Hepatocyte (in vitro differentiated cells): ENCODE data around the gene GTPBP4. TPM values are rescaled to one million over a fixed set of nuclear protein-coding genes. Genes with fewer than 3 reads are reported as not detected.

ENCODE experiments used
- DNase-seq: peaks from one replicate; pipeline ENCODE4 v3.0.0-alpha.2; 2016; ENCODE audit warnings: low spot score
- H2AFZ ChIP-seq: fragments of 200-600 bp; sonication (generic); 2 replicates; pipeline ENCODE4 v1.6.0; 2016; ENCODE audit warnings: antibody characterized with exemption, mild to moderate bottlenecking
- H3K27ac ChIP-seq: fragments of 200-600 bp; sonication (generic); 2 replicates; pipeline ENCODE4 v1.5.1; 2016; ENCODE audit warnings: mild to moderate bottlenecking
- H3K27me3 ChIP-seq: fragments of 200-600 bp; sonication (generic); 2 replicates; pipeline ENCODE4 v1.6.1; 2016
- H3K36me3 ChIP-seq: fragments of 200-600 bp; sonication (generic); replicated peaks from 2 replicates; pipeline ENCODE4 v1.5.1; 2016; ENCODE audit warnings: low read depth; ENCODE audit not compliant: insufficient read depth
- H3K4me1 ChIP-seq: fragments of 200-600 bp; sonication (generic); 2 replicates; pipeline ENCODE4 v1.5.1; 2016; ENCODE audit warnings: mild to moderate bottlenecking, moderate library complexity; ENCODE audit not compliant: insufficient read depth
- H3K4me2 ChIP-seq: fragments of 200-600 bp; sonication (generic); 2 replicates; pipeline ENCODE4 v1.6.0; 2016
- H3K4me3 ChIP-seq: fragments of 200-600 bp; sonication (generic); 2 replicates; pipeline ENCODE4 v1.5.1; 2016; ENCODE audit warnings: mild to moderate bottlenecking
- H3K79me2 ChIP-seq: fragments of 200-600 bp; sonication (generic); 2 replicates; pipeline ENCODE4 v1.6.0; 2017; ENCODE audit warnings: mild to moderate bottlenecking
- H3K9me2 ChIP-seq: fragments of 200-600 bp; sonication (generic); replicated peaks from 2 replicates; pipeline ENCODE4 v1.6.0; 2017; ENCODE audit warnings: mild to moderate bottlenecking; ENCODE audit not compliant: insufficient read depth
- H3K9me3 ChIP-seq: fragments of 200-600 bp; sonication (generic); 2 replicates; pipeline ENCODE4 v1.5.1; 2016; ENCODE audit warnings: low read depth, mild to moderate bottlenecking
- H4K20me1 ChIP-seq: fragments of 200-600 bp; sonication (generic); 2 replicates; pipeline ENCODE4 v1.6.0; 2016; ENCODE audit warnings: mild to moderate bottlenecking; ENCODE audit not compliant: insufficient read depth, poor library complexity, severe bottlenecking
- CTCF ChIP-seq: fragments of 200-600 bp; sonication (generic); IDR thresholded peaks from 2 replicates; pipeline ENCODE4 v1.5.1; 2016; ENCODE audit warnings: antibody characterized with exemption, mild to moderate bottlenecking; ENCODE audit not compliant: poor library complexity
- EZH2 ChIP-seq: fragments of 200-600 bp; sonication (generic); IDR thresholded peaks from 2 replicates; pipeline ENCODE4 v1.6.1; 2016; ENCODE audit warnings: antibody characterized with exemption, mild to moderate bottlenecking, borderline replicate concordance
- EZH2phosphoT487 ChIP-seq: fragments of 200-600 bp; sonication (generic); IDR thresholded peaks from one replicate; pipeline ENCODE4 v1.6.1; 2018; ENCODE audit warnings: antibody characterized with exemption, mild to moderate bottlenecking, low read depth, moderate library complexity; ENCODE audit not compliant: unreplicated experiment, severe bottlenecking
- WGBS: methylation state at CpG from one replicate; pipeline ENCODE4 v1.1.6; 2016; ENCODE audit warnings: low lambda C conversion rate; ENCODE audit errors: missing lambda C conversion rate; 5-methylcytosine and 5-hydroxymethylcytosine counted together
- polyA plus RNA-seq: library from polyadenylated mRNA; unstranded; fragments of >200 nt; fragmentation: Nextera tagmentation; extraction: Ambion mirVana; gene quantifications from 2 replicates; pipeline ENCODE4 v1.2.1, GENCODE V29; 2016
- total RNA-seq: library from RNA; depleted of rRNA; stranded (reverse); fragments of >200 nt; gene quantifications from 2 replicates; pipeline ENCODE4 v1.2.3, GENCODE V29; 2014

Gene GTPBP4
- total and polyA plus RNA-seq, 2 experiments from 2014 or later: 34.2 to 55.5 TPM

GRCh38 chr10:962342-962741 is 25.9 kb upstream of the GTPBP4 start:
- Histone ChIP-seq H3K4me2 (no peak overlapping the region), H3K27me3 (no peaks in the 10 kb centered on the region), H3K79me2 (no peaks in the 10 kb centered on the region), H3K4me3 (no peak overlapping the region), H3K4me1 (no peaks in the 10 kb centered on the region), H3K9me2 (no peaks in the 10 kb centered on the region), H3K27ac (no peak overlapping the region), H4K20me1 (no peaks in the 10 kb centered on the region), H3K9me3 (no peaks in the 10 kb centered on the region), H2AFZ (no peak overlapping the region), H3K36me3 (no peaks in the 10 kb centered on the region)
- DNase-seq: no peak
- no peak for TF ChIP-seq EZH2phosphoT487
- TF ChIP-seq CTCF: no peak
- no peak for TF ChIP-seq EZH2
- 96% methylated on average over 3 of the region's 3 CpGs for WGBS

- Histone ChIP-seq H3K4me1 (no peaks in the 10 kb centered on the region), H3K27me3 (no peaks in the 10 kb centered on the region), H3K36me3 (no peaks in the 10 kb centered on the region), H3K4me2 (no peak overlapping the region), H3K9me2 (no peaks in the 10 kb centered on the region), H3K79me2 (no peaks in the 10 kb centered on the region), H2AFZ (no peak overlapping the region), H3K9me3 (no peaks in the 10 kb centered on the region), H4K20me1 (no peaks in the 10 kb centered on the region), H3K4me3 (no peak overlapping the region), H3K27ac (no peak overlapping the region)
- no peak for TF ChIP-seq EZH2
- TF ChIP-seq EZH2phosphoT487: no peak
- TF ChIP-seq CTCF: no peak
- 90% methylated on average over 5 of the region's 5 CpGs for WGBS
- no peak for DNase-seq
Measured at GRCh38 chr10:963186-963585, 25.0 kb upstream of the GTPBP4 start.

GRCh38 chr10:963655-964054 is 24.6 kb upstream of the GTPBP4 start:
- H3K27me3 ChIP-seq: no peaks in the 10 kb centered on the region
- no peak for TF ChIP-seq EZH2
- no peak for TF ChIP-seq CTCF
- no peak for TF ChIP-seq EZH2phosphoT487
- no peaks in the 10 kb centered on the region for H3K9me3 ChIP-seq
- no peaks in the 10 kb centered on the region for H3K79me2 ChIP-seq
- H3K27ac ChIP-seq: no peak overlapping the region
- H3K36me3 ChIP-seq: no peaks in the 10 kb centered on the region
- H2AFZ ChIP-seq: no peak overlapping the region
- DNase-seq: no peak
- no peak overlapping the region for H3K4me3 ChIP-seq
- H3K9me2 ChIP-seq: no peaks in the 10 kb centered on the region
- no peaks in the 10 kb centered on the region for H3K4me1 ChIP-seq
- 90% methylated on average over 4 of the region's 4 CpGs for WGBS
- H4K20me1 ChIP-seq: no peaks in the 10 kb centered on the region
- no peak overlapping the region for H3K4me2 ChIP-seq

- no peak for TF ChIP-seq EZH2
- no peak for TF ChIP-seq EZH2phosphoT487
- no peak for TF ChIP-seq CTCF
- Histone ChIP-seq H3K4me3 (no peak overlapping the region), H3K4me1 (peaks cover 1% of the 10 kb centered on the region), H3K9me2 (no peaks in the 10 kb centered on the region), H3K36me3 (no peaks in the 10 kb centered on the region), H3K4me2 (no peak overlapping the region), H3K27ac (no peak overlapping the region), H3K27me3 (no peaks in the 10 kb centered on the region), H4K20me1 (no peaks in the 10 kb centered on the region), H3K9me3 (no peaks in the 10 kb centered on the region), H2AFZ (no peak overlapping the region), H3K79me2 (no peaks in the 10 kb centered on the region)
- no peak for DNase-seq
- WGBS: 80% methylated on average over 14 of the region's 15 CpGs
Measured at GRCh38 chr10:964321-964987, 23.8 kb upstream of the GTPBP4 start.
